WTC11 (cell line): ENCODE measurements around the gene GUCA2A. TPM values are rescaled to one million over a fixed set of nuclear protein-coding genes. Genes with fewer than 3 reads are reported as not detected.
A peak's percentile ranks its signal among the peaks of the same experiment; 100 is the strongest.

ENCODE experiments used
- ATAC-seq: fragments of 200-7000 bp; cut with Tn5 transposase; 2 replicates; pipeline ENCODE4 v1.10.0; 2021; ENCODE audit warnings: mild to moderate bottlenecking, moderate library complexity
- CTCF ChIA-PET: fragments of 300-600 bp; sonication (Branson Sonifier 250); formaldehyde crosslinking; loops from one replicate; lab custom pipeline; 2021; ENCODE audit warnings: antibody characterized with exemption; lab: Charles Lee
- POLR2A ChIA-PET: fragments of 350-600 bp; sonication (Branson Sonifier 250); formaldehyde crosslinking; loops from one replicate; lab custom pipeline; 2021; ENCODE audit warnings: antibody characterized with exemption; lab: Charles Lee
- DNase-seq: peaks from one replicate; pipeline ENCODE4 v3.0.0; 2021; ENCODE audit warnings: low spot score
- H3K27ac Mint-ChIP-seq: 2 replicates; pipeline ENCODE4 v1.8.0; 2021; ENCODE audit warnings: mixed read lengths
- H3K27me3 Mint-ChIP-seq: 2 replicates; pipeline ENCODE4 v1.8.0; 2021; ENCODE audit warnings: low read depth, mild to moderate bottlenecking, moderate library complexity, mixed read lengths
- H3K36me3 Mint-ChIP-seq: 2 replicates; pipeline ENCODE4 v1.8.0; 2021; ENCODE audit warnings: mixed read lengths
- H3K4me1 Mint-ChIP-seq: 2 replicates; pipeline ENCODE4 v1.8.0; 2022; ENCODE audit warnings: mixed read lengths
- H3K4me3 Mint-ChIP-seq: 2 replicates; pipeline ENCODE4 v1.8.0; 2021; ENCODE audit warnings: mild to moderate bottlenecking, moderate library complexity, mixed read lengths
- H3K9me3 Mint-ChIP-seq: 2 replicates; pipeline ENCODE4 v1.8.0; 2021; ENCODE audit warnings: mixed read lengths
- AR ChIP-seq: fragments of 250-450 bp; sonication (Bioruptor Pico); IDR thresholded peaks from 2 replicates; pipeline ENCODE4 v1.9.0; 2021; ENCODE audit warnings: mild to moderate bottlenecking
- ATF1 ChIP-seq: sonication (generic); formaldehyde crosslinking; IDR thresholded peaks from 2 replicates; pipeline ENCODE4 v1.8.1; 2023; ENCODE audit warnings: mild to moderate bottlenecking, moderate library complexity, missing genetic modification reagents
- CDX4 ChIP-seq: fragments of 250-450 bp; sonication (Bioruptor Pico); IDR thresholded peaks from 2 replicates; pipeline ENCODE4 v1.9.0; 2021; ENCODE audit warnings: moderate library complexity, mild to moderate bottlenecking, inconsistent platforms, borderline replicate concordance
- E2F1 ChIP-seq: sonication (generic); formaldehyde crosslinking; IDR thresholded peaks from 2 replicates; pipeline ENCODE4 v1.8.0; 2022; ENCODE audit warnings: mild to moderate bottlenecking, missing genetic modification reagents
- E2F4 ChIP-seq: sonication (generic); formaldehyde crosslinking; IDR thresholded peaks from 2 replicates; pipeline ENCODE4 v1.8.1; 2022; ENCODE audit warnings: low read depth, mild to moderate bottlenecking, moderate library complexity, missing genetic modification reagents, borderline replicate concordance
- EMX1 ChIP-seq: fragments of 250-450 bp; sonication (Bioruptor Pico); IDR thresholded peaks from 2 replicates; pipeline ENCODE4 v1.8.0; 2021; ENCODE audit warnings: mild to moderate bottlenecking
- FOXP1 ChIP-seq: sonication (generic); formaldehyde crosslinking; IDR thresholded peaks from 2 replicates; pipeline ENCODE4 v1.8.0; 2022; ENCODE audit warnings: missing genetic modification reagents, mild to moderate bottlenecking, moderate library complexity, borderline replicate concordance
- GTF2I ChIP-seq: fragments of 250-450 bp; sonication (Bioruptor Pico); conservative IDR thresholded peaks from 2 replicates; pipeline ENCODE4 v1.4.0; 2021; ENCODE audit warnings: mild to moderate bottlenecking
- IRF1 ChIP-seq: sonication (generic); formaldehyde crosslinking; IDR thresholded peaks from 2 replicates; pipeline ENCODE4 v1.8.0; 2023; ENCODE audit warnings: missing genetic modification reagents
- NFATC4 ChIP-seq: fragments of 250-450 bp; sonication (Bioruptor Pico); IDR thresholded peaks from 2 replicates; pipeline ENCODE4 v1.9.0; 2021; ENCODE audit warnings: mild to moderate bottlenecking
- OVOL2 ChIP-seq: fragments of 250-450 bp; sonication (Bioruptor Pico); IDR thresholded peaks from 2 replicates; pipeline ENCODE4 v1.9.0; 2021; ENCODE audit warnings: mild to moderate bottlenecking, borderline replicate concordance
- PRRX2 ChIP-seq: fragments of 250-450 bp; sonication (Bioruptor Pico); IDR thresholded peaks from 2 replicates; pipeline ENCODE4 v1.8.0; 2021; ENCODE audit warnings: mild to moderate bottlenecking
- RORB ChIP-seq: fragments of 250-450 bp; sonication (Bioruptor Pico); IDR thresholded peaks from 2 replicates; pipeline ENCODE4 v1.9.0; 2021; ENCODE audit warnings: mild to moderate bottlenecking
- SMAD3 ChIP-seq: sonication (generic); formaldehyde crosslinking; IDR thresholded peaks from 2 replicates; pipeline ENCODE4 v1.8.0; 2022; ENCODE audit warnings: missing genetic modification reagents, mild to moderate bottlenecking, borderline replicate concordance
- SOX15 ChIP-seq: fragments of 250-450 bp; sonication (Bioruptor Pico); IDR thresholded peaks from 2 replicates; pipeline ENCODE4 v1.9.0; 2021; ENCODE audit warnings: mild to moderate bottlenecking
- TEAD1 ChIP-seq: sonication (generic); formaldehyde crosslinking; IDR thresholded peaks from 2 replicates; pipeline ENCODE4 v1.8.0; 2022; ENCODE audit warnings: mild to moderate bottlenecking, missing genetic modification reagents
- ZBTB21 ChIP-seq: sonication (generic); formaldehyde crosslinking; IDR thresholded peaks from 2 replicates; pipeline ENCODE4 v1.8.1; 2023; ENCODE audit warnings: mild to moderate bottlenecking, missing genetic modification reagents, borderline replicate concordance
- ZNF671 ChIP-seq: fragments of 250-450 bp; sonication (Bioruptor Pico); IDR thresholded peaks from 2 replicates; pipeline ENCODE4 v1.8.0; 2021; ENCODE audit warnings: mild to moderate bottlenecking
- ZSCAN18 ChIP-seq: fragments of 250-450 bp; sonication (Bioruptor Pico); IDR thresholded peaks from 2 replicates; pipeline ENCODE4 v2.1.2; 2022; ENCODE audit warnings: mild to moderate bottlenecking, moderate library complexity
- total RNA-seq: library from RNA; stranded (reverse); gene quantifications from 3 replicates; pipeline ENCODE4 v1.2.3, GENCODE V29; 2021
- TF ChIP-seq, protein P1 (sequence below): sonication (generic); formaldehyde crosslinking; IDR thresholded peaks from 2 replicates; pipeline ENCODE4 v1.8.1; 2023; ENCODE audit warnings: mild to moderate bottlenecking, missing genetic modification reagents
- TF ChIP-seq, protein P2 (sequence below): sonication (generic); formaldehyde crosslinking; IDR thresholded peaks from 2 replicates; pipeline ENCODE4 v1.8.0; 2022; ENCODE audit warnings: missing genetic modification reagents
- TF ChIP-seq, protein P3 (sequence below): sonication (generic); formaldehyde crosslinking; IDR thresholded peaks from 2 replicates; pipeline ENCODE4 v1.8.0; 2022; ENCODE audit warnings: mild to moderate bottlenecking, missing genetic modification reagents

Gene GUCA2A
- total RNA-seq, 1 experiment from 2014 or later, result not detected

DNA sequence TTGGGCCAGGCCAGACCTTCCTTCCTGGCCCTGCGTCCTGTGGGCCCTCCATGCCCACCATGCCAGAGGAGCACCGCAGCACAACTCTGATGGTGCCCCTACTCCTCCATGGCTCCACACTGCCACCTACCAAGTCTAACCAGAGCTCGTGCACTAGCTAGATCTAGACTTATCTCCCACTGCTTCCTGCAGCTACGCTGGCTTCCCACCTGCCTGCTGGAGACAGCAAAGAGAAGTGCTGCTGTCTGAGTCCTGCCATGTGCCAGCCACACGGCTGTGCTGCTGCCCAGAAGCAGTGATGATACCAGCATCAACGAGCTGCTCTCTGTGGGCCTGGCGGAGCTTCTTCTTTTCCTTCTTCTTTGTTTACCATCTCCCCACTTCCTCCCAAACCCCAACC, 6.9 kb downstream of the GUCA2A start:
- Mint-ChIP-seq H3K27ac (no peak overlapping the region), H3K4me1 (no peaks in the 10 kb centered on the region), H3K36me3 (no peaks in the 10 kb centered on the region), H3K4me3 (no peak overlapping the region), H3K27me3 (no peaks in the 10 kb centered on the region; the same call in 1 of the 2 replicates), H3K9me3 (peaks cover 4% of the 10 kb centered on the region)
- ChIA-PET POLR2A (no interaction called here), CTCF (interaction anchor here (0.5 to 1.7 kb wide), 8 partner anchors 10 to 453 kb away, joined by 3 to 22 read pairs (median 3); no protein-coding TSS in a partner anchor)
- DNase-seq (no peak), ATAC-seq (peak; percentile 90)
- TF ChIP-seq, protein P1, sequence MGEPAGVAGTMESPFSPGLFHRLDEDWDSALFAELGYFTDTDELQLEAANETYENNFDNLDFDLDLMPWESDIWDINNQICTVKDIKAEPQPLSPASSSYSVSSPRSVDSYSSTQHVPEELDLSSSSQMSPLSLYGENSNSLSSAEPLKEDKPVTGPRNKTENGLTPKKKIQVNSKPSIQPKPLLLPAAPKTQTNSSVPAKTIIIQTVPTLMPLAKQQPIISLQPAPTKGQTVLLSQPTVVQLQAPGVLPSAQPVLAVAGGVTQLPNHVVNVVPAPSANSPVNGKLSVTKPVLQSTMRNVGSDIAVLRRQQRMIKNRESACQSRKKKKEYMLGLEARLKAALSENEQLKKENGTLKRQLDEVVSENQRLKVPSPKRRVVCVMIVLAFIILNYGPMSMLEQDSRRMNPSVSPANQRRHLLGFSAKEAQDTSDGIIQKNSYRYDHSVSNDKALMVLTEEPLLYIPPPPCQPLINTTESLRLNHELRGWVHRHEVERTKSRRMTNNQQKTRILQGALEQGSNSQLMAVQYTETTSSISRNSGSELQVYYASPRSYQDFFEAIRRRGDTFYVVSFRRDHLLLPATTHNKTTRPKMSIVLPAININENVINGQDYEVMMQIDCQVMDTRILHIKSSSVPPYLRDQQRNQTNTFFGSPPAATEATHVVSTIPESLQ (CRISPR knock-in tag), result no peak
- TF ChIP-seq ZSCAN18 (CRISPR knock-in tag), result no peak
- no peak for TF ChIP-seq ZBTB21 (CRISPR knock-in tag)

GRCh38 chr1:42155362-42155761, 9.2 kb downstream of the GUCA2A start:
- Mint-ChIP-seq H3K27me3 (no peaks in the 10 kb centered on the region), H3K36me3 (no peaks in the 10 kb centered on the region), H3K4me1 (no peaks in the 10 kb centered on the region), H3K9me3 (no peaks in the 10 kb centered on the region; the same call in 1 of the 2 replicates), H3K27ac (no peak overlapping the region), H3K4me3 (no peak overlapping the region)
- ChIA-PET CTCF (interaction anchor here (1.2 kb wide), 1 partner anchor 18 kb away, joined by 7 read pairs; no protein-coding TSS in a partner anchor), POLR2A (no interaction called here)
- DNase-seq (no peak), ATAC-seq (no peak)
- no peak for TF ChIP-seq E2F1 (CRISPR knock-in tag)
- TF ChIP-seq ATF1 (CRISPR knock-in tag), result no peak
- no peak for TF ChIP-seq PRRX2 (CRISPR knock-in tag)
- no peak for TF ChIP-seq E2F4
- TF ChIP-seq IRF1 (CRISPR knock-in tag), result no peak
- no peak for TF ChIP-seq RORB (CRISPR knock-in tag)
- no peak for TF ChIP-seq SOX15
- TF ChIP-seq CDX4 (CRISPR knock-in tag), result no peak
- TF ChIP-seq EMX1 (CRISPR knock-in tag), result no peak
- no peak for TF ChIP-seq AR
- TF ChIP-seq, protein P2, sequence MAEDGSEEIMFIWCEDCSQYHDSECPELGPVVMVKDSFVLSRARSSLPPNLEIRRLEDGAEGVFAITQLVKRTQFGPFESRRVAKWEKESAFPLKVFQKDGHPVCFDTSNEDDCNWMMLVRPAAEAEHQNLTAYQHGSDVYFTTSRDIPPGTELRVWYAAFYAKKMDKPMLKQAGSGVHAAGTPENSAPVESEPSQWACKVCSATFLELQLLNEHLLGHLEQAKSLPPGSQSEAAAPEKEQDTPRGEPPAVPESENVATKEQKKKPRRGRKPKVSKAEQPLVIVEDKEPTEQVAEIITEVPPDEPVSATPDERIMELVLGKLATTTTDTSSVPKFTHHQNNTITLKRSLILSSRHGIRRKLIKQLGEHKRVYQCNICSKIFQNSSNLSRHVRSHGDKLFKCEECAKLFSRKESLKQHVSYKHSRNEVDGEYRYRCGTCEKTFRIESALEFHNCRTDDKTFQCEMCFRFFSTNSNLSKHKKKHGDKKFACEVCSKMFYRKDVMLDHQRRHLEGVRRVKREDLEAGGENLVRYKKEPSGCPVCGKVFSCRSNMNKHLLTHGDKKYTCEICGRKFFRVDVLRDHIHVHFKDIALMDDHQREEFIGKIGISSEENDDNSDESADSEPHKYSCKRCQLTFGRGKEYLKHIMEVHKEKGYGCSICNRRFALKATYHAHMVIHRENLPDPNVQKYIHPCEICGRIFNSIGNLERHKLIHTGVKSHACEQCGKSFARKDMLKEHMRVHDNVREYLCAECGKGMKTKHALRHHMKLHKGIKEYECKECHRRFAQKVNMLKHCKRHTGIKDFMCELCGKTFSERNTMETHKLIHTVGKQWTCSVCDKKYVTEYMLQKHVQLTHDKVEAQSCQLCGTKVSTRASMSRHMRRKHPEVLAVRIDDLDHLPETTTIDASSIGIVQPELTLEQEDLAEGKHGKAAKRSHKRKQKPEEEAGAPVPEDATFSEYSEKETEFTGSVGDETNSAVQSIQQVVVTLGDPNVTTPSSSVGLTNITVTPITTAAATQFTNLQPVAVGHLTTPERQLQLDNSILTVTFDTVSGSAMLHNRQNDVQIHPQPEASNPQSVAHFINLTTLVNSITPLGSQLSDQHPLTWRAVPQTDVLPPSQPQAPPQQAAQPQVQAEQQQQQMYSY (CRISPR knock-in tag), result no peak
- no peak for TF ChIP-seq OVOL2 (CRISPR knock-in tag)
- TF ChIP-seq ZNF671 (CRISPR knock-in tag), result no peak
- TF ChIP-seq, protein P3, sequence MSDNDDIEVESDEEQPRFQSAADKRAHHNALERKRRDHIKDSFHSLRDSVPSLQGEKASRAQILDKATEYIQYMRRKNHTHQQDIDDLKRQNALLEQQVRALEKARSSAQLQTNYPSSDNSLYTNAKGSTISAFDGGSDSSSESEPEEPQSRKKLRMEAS (CRISPR knock-in tag), result no peak
- TF ChIP-seq TEAD1 (CRISPR knock-in tag), result no peak
- no peak for TF ChIP-seq NFATC4 (CRISPR knock-in tag)
- no peak for TF ChIP-seq SMAD3 (CRISPR knock-in tag)
- TF ChIP-seq FOXP1 (CRISPR knock-in tag), result no peak
- TF ChIP-seq GTF2I (CRISPR knock-in tag), result no peak
